Activated effector memory CD4-positive, alpha-beta T cell treated with Interleukin-2 at 50 U/mL for 16 hours (primary cell): ENCODE results near the gene CAP2.

Source experiments
- DNase-seq: peaks from one replicate; pipeline ENCODE4 v3.0.0-alpha.2; 2020

CAP2 gene

DNA sequence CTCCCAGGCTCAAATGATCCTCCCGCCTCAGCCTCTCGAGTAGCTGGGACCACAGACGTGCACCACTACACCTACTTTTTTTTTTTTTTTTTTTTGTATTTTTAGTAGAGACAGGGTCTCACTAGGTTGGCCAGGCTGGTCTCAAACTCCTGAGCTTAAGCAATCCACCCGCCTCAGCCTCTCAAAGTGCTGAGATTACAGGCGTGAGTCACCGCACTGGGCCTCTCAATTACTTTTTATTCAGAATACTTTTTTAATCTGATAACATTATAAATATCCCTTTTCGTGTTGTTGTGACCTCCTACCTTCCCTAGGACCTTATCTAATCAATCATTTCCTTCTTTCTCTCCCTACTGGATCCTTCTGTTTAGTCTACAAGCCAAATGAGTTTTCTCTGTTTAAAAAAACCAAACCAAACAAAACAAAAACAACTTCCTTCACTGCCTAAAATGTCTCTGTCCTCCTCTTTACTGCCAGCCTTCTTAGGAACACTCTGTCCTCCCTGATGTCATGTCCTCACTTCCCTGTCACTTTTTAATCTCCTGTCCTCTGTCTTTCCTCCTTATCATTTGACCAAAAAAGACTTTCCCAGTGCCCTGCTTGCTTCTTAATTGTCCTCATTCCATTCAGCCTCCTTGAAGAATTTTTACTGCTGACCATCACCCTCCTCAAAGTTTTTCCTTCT, 85.0 kb downstream of the CAP2 start:
- no peak for DNase-seq

DNA sequence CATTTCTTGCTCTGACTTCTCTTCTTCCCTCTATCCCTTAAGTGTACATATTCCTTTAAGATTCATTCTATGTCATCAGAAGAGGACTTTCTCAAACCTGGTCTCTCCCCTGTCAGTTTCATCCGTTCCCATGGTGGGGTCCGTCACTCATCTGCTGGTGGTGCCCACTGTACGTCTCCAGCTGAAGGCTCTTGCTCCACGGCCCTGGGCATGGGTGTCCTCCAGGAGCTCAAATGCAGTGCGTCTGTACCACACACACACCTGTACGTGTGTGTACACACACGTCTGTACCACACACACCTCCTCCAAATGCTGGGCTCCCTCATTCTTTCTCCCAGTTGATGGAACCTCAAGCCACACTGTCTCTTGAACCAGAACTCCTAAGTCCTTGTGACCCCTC, 85.6 kb downstream of the CAP2 start:
- DNase-seq, result no peak

DNA sequence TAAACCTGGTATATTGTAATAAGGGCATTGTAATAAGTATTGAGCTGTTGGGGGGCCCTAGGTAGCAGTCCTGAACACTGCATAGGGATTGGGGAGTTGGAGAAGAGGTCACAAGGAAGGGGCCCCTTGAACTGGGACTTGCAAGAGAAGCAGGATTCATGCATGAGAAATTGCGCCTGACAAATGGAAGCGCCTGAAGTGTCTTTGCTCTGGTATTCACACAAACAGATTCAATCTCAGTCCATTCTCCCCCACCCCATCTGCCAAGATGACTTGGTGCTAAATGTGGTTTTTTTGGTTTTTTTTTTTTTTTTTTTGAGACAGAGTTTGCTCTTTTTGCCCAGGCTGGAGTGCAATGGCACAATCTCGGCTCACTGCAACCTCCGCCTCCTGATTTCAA, 87.1 kb downstream of the CAP2 start:
- DNase-seq, result no peak

- no peak for DNase-seq
Observed at GRCh38 chr6:17482711-17483110, 89.3 kb downstream of the CAP2 start.

GRCh38 chr6:17483391-17484016, 90.1 kb downstream of the CAP2 start:
- DNase-seq, result no peak

- DNase-seq, result no peak
Observed at GRCh38 chr6:17484201-17484849, 90.9 kb downstream of the CAP2 start.

- DNase-seq, result no peak
Observed at GRCh38 chr6:17485181-17485580, 91.8 kb downstream of the CAP2 start.

DNA sequence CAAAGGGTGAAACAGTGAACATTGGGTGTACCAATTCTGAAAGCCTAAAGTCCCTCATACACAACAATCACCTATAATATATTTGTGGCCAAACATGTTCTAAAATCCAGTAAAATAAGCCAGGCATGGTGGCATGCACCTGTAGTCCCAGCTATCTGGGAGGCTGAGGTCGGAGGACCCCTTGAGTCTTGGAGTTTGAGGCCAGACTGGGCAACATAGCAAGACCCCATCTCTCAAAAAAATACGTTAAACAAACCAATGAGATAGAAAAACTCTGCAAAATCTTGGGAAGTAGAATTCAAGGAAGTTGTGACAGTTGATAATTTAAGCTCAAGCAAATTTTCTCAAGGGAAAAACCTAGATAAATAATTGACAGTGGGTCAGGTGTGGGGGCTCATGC, 92.6 kb downstream of the CAP2 start:
- no peak for DNase-seq

DNA sequence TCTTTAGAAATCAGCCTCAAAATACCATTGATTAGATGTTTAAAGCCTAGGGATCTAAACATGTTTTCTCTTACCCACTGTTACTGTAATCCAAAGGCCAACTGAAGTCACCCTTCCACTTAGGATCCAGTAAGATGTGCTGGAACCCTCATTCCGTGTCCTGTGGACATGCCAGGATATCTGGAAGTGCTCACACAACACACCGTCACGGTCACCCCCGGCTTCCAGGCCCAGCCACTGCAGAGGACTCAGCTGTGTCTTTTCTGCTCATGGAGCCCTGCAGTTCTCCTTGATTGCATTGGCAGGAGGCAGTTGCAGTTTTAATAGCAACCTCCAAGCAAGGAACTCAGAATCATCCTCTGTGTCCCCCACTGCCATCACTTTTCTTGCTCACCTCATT, 93.3 kb downstream of the CAP2 start:
- DNase-seq, result no peak

DNA sequence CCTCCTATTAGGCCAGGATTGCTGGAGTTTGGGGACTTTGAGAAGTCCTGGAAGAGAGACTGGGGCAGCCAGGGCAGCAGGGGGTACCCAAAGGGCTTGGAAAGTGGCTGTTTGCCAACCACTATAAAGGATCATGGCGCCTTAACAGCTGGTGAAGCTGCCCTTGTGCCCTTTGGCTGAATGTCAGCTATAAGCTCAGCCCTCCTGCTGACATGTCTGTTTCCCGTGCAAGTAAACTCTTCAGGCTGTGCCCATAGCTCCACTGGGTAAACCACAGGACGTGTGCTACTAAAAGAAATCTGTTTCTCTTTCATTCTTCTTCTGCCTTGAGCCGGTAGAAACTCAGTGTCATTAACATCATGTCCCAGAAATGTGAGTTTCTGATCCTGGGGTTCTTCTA, 97.3 kb downstream of the CAP2 start:
- no peak for DNase-seq

DNA sequence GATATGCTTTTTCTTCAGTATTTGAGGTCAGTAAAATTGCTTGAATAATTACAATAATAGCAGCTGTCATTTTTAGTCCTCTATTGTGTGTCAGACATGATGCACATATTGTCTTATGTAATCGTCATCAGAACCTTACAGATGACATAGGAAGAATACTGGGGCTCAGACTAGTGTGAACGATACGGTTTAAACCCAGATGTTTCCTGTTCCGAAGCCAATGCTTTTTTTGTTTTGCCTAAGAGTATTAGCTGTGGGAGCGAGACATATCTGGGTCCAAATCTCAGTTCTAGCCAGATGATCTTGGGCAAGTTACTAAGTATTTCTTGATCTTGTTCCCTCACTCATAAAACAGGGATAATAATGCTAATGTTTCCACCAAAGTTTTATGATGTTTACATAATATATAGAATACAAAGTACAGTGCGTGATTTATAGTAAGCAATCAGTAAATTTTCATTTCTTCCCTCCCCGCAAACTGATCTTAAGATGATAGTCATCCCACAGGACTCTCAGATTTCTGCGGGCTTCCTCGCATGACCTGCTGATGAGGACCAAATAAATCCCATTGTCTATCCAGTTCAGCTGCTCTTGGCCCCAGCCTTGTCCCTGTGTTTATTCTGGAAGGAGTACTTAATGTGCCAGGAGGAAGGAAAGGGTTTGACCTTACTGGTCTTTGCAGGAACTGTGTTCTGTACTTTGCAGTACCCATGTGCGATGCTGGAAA, 98.2 kb downstream of the CAP2 start:
- DNase-seq, result no peak

- DNase-seq, result no peak
Observed at GRCh38 chr6:17492350-17492749, 99.0 kb downstream of the CAP2 start.

GRCh38 chr6:17493286-17493685, 99.9 kb downstream of the CAP2 start:
- DNase-seq, result no peak

- no peak for DNase-seq
Observed at GRCh38 chr6:17494177-17494576, 100.8 kb downstream of the CAP2 start.

GRCh38 chr6:17494919-17495318, 101.5 kb downstream of the CAP2 start:
- DNase-seq, result no peak

GRCh38 chr6:17497535-17498095, 104.2 kb downstream of the CAP2 start:
- no peak for DNase-seq

GRCh38 chr6:17501442-17501841, 108.0 kb downstream of the CAP2 start:
- no peak for DNase-seq

DNA sequence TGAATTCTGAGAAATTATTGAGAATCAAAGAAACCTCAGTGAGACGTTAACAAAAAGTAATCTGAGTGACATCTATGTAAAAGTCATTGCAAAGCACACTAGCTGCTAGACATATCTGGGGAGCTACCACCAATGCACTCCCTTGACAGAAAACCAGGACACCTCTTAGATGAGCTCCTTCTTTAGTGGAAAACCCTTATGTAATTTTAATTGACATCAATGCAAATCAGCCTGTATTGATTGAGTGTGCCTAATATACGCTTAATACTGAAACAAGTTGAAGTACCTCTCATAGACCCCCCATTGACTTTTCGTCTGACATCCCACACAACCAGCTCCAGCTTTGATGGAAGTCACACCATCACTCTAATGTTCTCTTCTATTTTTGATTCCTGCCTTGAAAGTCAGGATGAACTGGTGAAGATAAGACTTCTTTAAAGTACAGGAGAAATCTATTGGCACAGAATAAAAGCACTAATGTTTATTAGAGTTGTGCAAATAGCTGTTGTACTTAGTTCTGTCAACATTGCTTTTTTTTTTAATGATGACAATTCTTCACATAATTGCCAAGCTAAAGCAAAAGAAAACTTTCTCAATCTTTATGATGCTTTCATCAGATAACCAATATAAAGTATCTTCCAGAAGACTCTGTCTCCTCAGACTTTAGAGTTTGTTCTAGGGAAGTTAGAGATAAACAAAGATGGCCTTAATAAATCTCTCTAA, 108.7 kb downstream of the CAP2 start:
- DNase-seq, result no peak

- no peak for DNase-seq
Observed at GRCh38 chr6:17503051-17503450, 109.7 kb downstream of the CAP2 start.

DNA sequence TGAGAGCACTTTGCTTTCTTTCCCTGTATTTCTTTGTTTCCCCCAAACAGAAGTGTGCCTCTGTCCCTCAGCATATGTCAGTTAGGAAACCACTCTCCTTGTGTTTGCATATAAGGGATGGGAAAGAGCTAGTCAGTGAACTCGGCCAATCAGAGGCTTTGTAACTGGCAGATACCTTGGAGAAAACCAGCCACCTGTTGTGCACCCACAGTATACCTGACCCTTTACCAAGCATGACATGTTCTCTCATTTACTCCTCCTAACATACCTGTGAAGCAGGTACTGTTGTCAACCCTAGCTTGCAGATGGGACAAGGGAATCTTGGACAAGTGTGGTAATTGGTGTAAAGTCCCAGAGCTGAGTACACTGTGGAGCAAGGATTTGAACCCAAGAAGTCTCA, 110.6 kb downstream of the CAP2 start:
- DNase-seq, result no peak

DNA sequence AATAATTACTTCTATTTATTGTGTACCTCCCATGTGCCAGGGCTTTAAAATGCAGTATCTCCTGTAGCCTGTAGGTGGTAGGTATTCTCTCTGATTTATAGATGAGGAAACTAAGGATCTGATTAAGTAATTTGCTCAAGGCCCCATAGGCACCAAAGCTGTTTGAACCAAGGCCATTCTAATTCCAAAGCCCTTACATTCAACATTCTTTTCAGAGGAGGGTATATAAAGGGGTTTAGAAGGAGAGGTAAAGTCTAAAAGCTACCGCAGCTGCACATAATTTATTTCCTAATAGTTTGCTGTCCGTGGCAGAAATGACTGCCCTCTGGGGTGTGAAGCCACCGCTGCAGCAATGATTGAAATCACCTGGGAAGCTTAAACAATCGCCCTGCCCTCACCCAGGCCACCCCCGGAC, 111.7 kb downstream of the CAP2 start:
- DNase-seq, result no peak

DNA sequence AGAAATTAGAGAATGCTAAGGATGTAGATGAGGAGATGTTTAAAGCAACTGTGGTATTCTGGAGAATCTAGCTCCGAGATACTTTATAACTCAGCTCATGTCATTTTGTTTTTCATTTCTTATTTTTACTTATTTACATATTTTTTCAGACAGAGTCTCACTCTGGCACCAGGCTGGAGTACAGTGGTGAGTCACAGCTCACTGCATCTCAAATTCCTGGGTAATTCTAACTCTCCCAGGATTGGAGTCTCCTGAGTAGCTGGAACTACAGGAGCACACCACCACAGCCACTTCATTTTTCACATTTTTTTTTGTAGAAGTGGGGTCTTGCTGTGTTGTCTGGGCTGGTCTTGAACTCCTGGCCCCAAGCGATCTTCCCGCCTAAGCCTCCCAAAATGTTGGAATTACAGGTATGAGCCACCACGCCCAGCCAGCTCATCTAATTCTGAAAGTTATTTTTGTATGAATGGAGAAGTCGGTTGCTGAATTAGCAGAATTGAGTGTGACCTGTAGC, 112.4 kb downstream of the CAP2 start:
- no peak for DNase-seq

- DNase-seq, result no peak
Observed at GRCh38 chr6:17506531-17506930, 113.1 kb downstream of the CAP2 start.
